Large intestine (tissue), 3 donors: ENCODE measurements around the gene ARHGAP22. TPM values are rescaled to one million over a fixed set of nuclear protein-coding genes. Genes with fewer than 3 reads are reported as not detected.
"Not testable (repeated sequence)": the region's sequence is repeated elsewhere in the genome, so short reads cannot be mapped to it uniquely, and the experiment has no call there.

Experiments
- DNase-seq, 2 donors: peaks; one replicate each; pipeline versions ENCODE4 v3.0.0 to v3.0.0-alpha.2; 2013
- H3K27ac ChIP-seq: one replicate; pipeline ENCODE4 v1.5.1; 2013; ENCODE audit warnings: low read length
- H3K27me3 ChIP-seq: 2 replicates; pipeline ENCODE4 v1.6.1; 2013; ENCODE audit warnings: low read length; ENCODE audit not compliant: control insufficient read depth, insufficient read depth
- H3K36me3 ChIP-seq: 2 replicates; pipeline ENCODE4 v1.6.1; 2013; ENCODE audit warnings: low read length; ENCODE audit not compliant: control insufficient read depth, insufficient read depth
- H3K4me1 ChIP-seq: one replicate; pipeline ENCODE4 v1.6.1; 2013; ENCODE audit warnings: low read length; ENCODE audit not compliant: control insufficient read depth, insufficient read depth
- H3K4me3 ChIP-seq: one replicate; pipeline ENCODE4 v1.5.1; 2013; ENCODE audit warnings: low read length
- H3K9me3 ChIP-seq: one replicate; pipeline ENCODE4 v1.6.1; 2013; ENCODE audit warnings: mild to moderate bottlenecking, low read depth, low read length, moderate library complexity; ENCODE audit not compliant: control insufficient read depth
- WGBS: methylation state at CpG from one replicate; pipeline ENCODE4 v1.1.5; 2013; ENCODE audit warnings: low lambda C conversion rate; ENCODE audit not compliant: insufficient coverage; 5-methylcytosine and 5-hydroxymethylcytosine counted together
- polyA plus RNA-seq: library from polyadenylated mRNA; unstranded; fragments of 120-200 nt; gene quantifications from one replicate; pipeline ENCODE4 v1.2.1, GENCODE V29; 2013

Gene ARHGAP22
- polyA plus RNA-seq, 1 donor = 2.7 TPM

DNA sequence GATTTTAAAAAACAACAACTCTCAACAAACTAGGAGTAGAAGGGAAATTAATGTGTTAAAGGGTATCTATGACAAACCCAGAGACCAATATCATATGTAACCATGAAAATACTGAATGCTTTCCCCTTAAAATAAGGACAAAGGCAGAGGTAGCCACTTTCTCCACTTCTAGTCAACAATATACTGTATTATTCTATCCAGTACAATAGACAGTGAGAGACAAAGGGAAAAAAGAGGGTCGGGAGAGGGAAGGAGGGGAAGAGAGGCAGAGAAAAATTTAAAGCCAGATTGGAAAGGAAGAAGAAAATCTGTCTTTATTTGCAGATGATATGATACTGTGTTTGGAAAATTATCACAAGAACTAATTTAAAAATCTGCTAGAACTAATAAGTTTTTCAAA is 40.7 kb upstream of the ARHGAP22 start:
- Histone ChIP-seq H3K9me3 (no peaks in the 10 kb centered on the region), H3K4me1 (no peaks in the 10 kb centered on the region), H3K27me3 (peaks cover 3% of the 10 kb centered on the region), H3K27ac (no peak overlapping the region), H3K36me3 (no peaks in the 10 kb centered on the region), H3K4me3 (no peak overlapping the region)
- DNase-seq = no peak
- WGBS = 80% methylated on average over 1 of the region's 1 CpG

DNA sequence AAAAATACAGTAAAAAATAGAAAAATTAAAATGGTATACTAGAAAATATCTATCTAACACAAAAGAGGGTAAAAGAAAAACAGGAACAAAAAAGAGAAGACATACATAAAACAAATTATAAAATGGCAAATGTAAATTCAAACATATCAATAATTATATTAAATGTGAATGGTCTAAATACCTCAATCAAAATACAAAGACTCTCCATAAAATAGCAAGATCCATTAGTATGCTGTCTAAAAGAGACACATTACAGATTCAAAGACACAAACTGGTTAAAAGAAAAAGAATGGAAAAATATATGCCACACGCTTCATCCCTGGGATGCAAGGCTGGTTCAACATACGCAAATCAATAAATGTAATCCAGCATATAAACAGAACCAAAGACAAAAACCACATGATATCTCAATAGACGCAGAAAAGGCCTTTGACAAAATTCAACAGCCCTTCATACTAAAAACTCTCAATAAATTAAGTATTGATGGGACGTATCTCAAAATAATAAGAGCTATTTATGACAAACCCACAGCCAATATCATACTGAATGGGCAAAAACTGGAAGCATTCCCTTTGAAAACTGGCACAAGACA is 36.3 kb upstream of the ARHGAP22 start:
- H3K27ac ChIP-seq, H3K4me3 ChIP-seq: not testable (repeated sequence)
- WGBS = no CpG with 5 or more reads among the region's 4 CpGs

DNA sequence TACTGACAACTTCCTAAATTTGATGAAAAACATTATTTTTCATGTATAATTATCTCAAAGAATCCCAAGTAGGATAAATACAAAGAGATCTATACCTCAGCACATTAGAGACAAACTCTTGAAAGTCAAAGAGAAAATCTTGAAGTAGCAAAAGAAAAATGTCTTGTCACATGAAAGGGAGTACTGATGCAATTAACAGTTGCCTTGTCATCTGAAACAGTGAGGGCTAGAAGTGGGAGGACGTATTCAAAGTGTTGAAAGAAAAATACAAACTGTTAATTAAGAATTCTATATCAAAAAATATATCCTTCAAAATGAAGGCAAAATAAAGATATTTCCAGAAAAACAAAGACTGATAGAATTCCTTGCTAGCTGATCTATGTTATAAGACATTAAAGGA is 35.5 kb upstream of the ARHGAP22 start:
- WGBS = 80% methylated on average over 1 of the region's 1 CpG
- no peak overlapping the region for H3K27ac ChIP-seq

More for the DNA sequence above, 36.3 kb upstream of the ARHGAP22 start:
- H3K27me3 ChIP-seq, H3K36me3 ChIP-seq, H3K4me1 ChIP-seq, H3K9me3 ChIP-seq, DNase-seq: not testable (repeated sequence)

DNA sequence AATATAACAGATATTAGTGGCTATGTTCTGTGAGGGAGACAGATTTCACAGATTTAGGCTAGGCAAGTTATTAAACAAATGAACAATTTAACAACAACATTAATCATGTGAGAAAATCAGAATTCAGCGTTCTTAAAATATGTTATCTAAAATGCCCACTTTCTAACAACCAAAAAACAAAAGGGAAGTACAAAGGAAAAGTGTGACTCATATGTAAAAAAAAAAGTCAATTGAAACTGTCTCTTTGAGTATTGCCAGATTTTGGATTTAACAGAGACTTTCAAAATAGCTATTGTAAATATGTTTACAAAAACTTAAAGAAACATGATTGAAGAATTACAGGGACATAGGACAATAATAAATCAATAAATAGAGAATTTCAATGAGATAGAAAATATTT is 34.8 kb upstream of the ARHGAP22 start:
- Histone ChIP-seq H3K27ac (no peak overlapping the region), H3K4me3 (no peak overlapping the region), H3K27me3 (no peaks in the 10 kb centered on the region), H3K4me1 (no peaks in the 10 kb centered on the region), H3K9me3 (no peaks in the 10 kb centered on the region), H3K36me3 (no peaks in the 10 kb centered on the region)
- 100% methylated on average over 1 of the region's 1 CpG for WGBS
- DNase-seq = no peak

More for the DNA sequence above, 35.5 kb upstream of the ARHGAP22 start:
- no peak for DNase-seq
- H3K27me3 ChIP-seq = no peaks in the 10 kb centered on the region
- no peaks in the 10 kb centered on the region for H3K36me3 ChIP-seq
- no peaks in the 10 kb centered on the region for H3K4me1 ChIP-seq
- H3K9me3 ChIP-seq = no peaks in the 10 kb centered on the region
- H3K4me3 ChIP-seq = no peak overlapping the region

DNA sequence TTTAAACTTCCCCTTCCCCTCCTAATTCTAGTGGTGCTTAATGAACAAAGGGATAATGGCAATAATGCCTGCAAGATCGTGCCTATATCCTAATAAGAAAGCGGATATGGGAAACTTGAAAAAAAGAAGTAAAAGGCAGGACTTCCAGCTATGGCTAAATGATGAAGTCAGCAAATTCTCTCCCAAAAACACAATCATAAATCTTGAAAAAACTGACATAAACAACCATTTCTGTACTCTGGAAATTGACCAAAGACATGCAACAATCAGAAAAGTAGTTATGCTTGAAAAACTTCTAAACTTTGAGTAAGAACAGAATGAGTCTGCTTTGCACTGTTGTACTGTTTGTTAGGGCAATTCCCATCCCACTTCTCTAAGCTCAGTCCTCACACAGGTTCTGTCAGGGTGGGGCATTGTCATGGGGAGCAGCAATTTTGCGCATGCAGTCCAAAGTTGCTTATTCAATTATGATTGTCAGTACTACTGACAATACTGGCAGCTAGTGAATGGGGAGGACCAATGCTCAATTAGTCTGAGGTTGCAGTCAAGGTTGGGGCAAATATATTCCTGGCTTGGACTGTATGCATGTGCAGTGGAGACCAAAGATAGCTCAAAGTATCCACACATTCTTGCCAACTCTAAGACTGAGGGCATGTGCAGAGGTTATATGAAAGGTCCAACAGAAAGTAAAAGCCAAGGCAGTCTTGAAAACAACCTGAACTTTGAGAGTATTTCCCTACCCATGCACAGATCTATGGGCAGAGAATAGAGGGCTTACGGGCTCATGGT is 34.1 kb upstream of the ARHGAP22 start:
- no peak overlapping the region for H3K4me3 ChIP-seq
- H3K36me3 ChIP-seq = no peaks in the 10 kb centered on the region
- H3K4me1 ChIP-seq = no peaks in the 10 kb centered on the region
- DNase-seq = no peak
- no peaks in the 10 kb centered on the region for H3K9me3 ChIP-seq
- WGBS = 86% methylated on average over 2 of the region's 4 CpGs
- no peaks in the 10 kb centered on the region for H3K27me3 ChIP-seq
- no peak overlapping the region for H3K27ac ChIP-seq

DNA sequence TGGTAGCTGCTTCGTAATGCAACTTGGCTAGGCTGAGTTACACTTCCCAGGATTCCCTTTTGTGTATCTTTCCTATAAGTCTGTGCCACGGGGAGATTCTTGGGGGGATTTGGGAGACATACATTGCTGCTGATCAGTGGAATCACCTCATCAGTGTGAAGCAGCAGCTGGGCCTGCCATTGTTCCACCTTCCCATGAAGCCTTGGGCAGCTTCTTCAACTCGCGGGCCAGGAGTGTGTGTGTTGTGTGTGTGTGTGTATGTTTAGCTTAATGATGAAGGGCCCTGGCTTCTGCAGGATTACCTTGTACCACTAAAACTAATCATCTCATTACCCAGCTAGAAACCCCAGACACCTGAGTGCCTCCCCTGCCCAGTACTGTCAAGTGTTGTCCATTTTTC is 33.3 kb upstream of the ARHGAP22 start:
- no peaks in the 10 kb centered on the region for H3K4me1 ChIP-seq
- WGBS = no CpG with 5 or more reads among the region's 4 CpGs
- no peak overlapping the region for H3K27ac ChIP-seq

DNA sequence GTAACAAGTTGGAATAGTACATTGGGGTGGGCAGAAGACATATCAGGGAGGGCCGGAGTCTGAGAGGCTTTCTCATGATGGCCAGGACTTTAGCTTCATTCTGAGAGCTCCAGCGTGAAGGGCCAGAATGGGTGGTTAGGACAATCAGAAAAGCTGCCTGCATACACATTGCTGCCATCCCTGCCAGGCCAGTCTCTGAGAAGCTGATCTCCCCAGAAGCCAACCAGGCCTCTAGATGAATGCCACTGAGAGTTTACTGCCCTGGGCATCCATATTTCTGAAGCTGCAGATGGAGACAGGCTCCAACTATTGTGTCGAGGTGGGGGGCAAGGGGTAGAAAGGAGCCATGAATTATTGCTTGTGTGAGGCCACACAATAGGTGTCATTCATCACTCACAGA is 32.0 kb upstream of the ARHGAP22 start:
- Histone ChIP-seq H3K27me3 (no peaks in the 10 kb centered on the region), H3K4me1 (no peaks in the 10 kb centered on the region), H3K36me3 (no peaks in the 10 kb centered on the region), H3K27ac (no peak overlapping the region), H3K9me3 (no peaks in the 10 kb centered on the region), H3K4me3 (no peak overlapping the region)
- no CpG with 5 or more reads among the region's 3 CpGs for WGBS
- DNase-seq = no peak

More for the DNA sequence above, 33.3 kb upstream of the ARHGAP22 start:
- no peak for DNase-seq
- Histone ChIP-seq H3K27me3 (no peaks in the 10 kb centered on the region), H3K4me3 (no peak overlapping the region), H3K9me3 (no peaks in the 10 kb centered on the region), H3K36me3 (no peaks in the 10 kb centered on the region)

DNA sequence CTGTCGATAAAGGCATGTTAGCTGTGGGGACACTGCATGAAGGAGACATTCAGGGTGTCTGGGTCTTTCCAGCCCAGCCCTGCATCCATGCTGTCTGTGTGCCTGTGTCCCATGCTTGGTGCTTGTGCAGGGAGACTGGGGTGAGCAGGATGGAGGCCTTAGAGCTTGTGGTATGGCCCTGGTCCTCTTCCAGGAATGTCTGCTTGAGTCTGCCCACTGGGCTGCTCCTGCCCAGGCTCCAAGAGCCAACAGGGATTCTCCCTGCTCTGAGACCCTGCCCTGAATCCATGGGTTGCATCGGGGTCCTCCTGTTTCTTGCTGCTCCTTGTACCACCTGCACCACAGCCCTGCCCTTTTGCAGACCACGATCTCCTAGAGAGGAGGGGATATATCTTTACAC is 31.4 kb upstream of the ARHGAP22 start:
- H3K4me1 ChIP-seq = no peaks in the 10 kb centered on the region
- H3K36me3 ChIP-seq = no peaks in the 10 kb centered on the region
- H3K27ac ChIP-seq = no peak overlapping the region
- no peak for DNase-seq
- H3K27me3 ChIP-seq = no peaks in the 10 kb centered on the region
- H3K4me3 ChIP-seq = no peak overlapping the region
- no CpG with 5 or more reads among the region's 3 CpGs for WGBS
- H3K9me3 ChIP-seq = no peaks in the 10 kb centered on the region

DNA sequence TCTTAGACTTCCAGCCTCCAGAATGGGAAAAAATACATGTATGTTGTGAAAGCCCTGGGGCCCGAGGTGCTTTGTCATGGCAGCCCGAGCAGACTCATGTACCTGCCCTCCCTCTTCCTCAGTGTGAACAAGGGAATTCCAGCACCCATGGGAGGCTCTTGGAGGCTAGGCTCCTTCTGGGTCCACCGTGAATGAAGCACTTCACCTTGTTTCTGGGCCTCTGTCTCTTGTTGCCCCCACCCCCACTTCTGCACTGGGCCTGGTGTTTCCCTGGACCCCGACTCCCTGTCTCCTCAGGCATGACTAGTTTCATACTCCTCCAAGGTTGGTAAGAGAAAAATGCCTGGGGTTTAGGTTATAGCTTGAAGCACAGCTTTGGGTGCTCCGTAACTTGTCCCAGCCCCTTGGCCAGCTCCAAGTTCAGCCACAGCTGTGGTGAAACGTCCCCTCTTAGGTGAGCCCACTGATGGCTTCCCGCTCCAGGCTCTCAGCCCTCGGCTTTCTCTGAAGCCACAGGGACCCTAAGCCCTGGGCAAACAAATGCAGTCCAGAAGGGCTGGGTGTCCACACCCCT is 30.2 kb upstream of the ARHGAP22 start:
- no peaks in the 10 kb centered on the region for H3K4me1 ChIP-seq
- no peak overlapping the region for H3K27ac ChIP-seq
- no peaks in the 10 kb centered on the region for H3K27me3 ChIP-seq
- H3K4me3 ChIP-seq = no peak overlapping the region
- no peaks in the 10 kb centered on the region for H3K36me3 ChIP-seq
- no peak for DNase-seq
- WGBS = no CpG with 5 or more reads among the region's 8 CpGs
- H3K9me3 ChIP-seq = no peaks in the 10 kb centered on the region

DNA sequence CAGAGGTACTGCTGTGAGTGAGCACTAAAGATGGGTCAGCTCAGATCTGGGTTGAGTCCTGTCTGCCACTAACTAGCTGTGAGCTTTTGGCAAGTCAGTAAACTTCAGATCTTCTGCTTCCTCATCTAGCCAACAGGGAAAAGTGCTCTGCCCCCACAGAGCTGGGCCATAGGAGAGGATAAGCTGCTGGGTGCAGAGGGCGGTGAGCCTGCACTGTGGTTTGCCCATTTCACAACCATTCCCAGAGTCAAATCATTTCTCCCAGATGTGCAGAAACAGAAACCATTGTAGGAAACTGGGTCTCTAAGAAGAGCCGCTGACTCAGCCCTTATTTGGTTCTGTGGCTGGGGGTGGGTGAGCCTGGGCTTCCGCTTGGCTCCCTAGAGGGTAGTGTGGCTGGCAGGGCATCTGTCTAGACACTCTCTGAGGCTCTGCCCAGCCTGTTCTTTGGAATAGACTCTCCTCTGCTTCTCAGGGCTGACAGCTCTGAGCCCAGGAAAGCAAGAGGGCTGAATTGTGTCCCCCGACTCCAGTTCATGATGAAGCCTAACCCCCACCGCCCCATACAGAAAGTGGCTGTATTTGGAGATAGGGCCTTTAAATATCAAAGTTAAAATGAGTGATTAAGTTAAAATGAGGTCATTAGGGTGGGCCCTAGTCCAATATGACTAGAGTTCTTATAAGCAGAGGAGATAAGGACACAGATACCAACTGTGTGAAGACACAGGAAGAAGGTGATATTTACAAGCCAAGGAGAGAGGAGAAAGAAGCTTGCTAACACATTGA is 29.5 kb upstream of the ARHGAP22 start:
- no CpG with 5 or more reads among the region's 5 CpGs for WGBS
- Histone ChIP-seq H3K4me1 (no peaks in the 10 kb centered on the region), H3K27ac (no peak overlapping the region), H3K4me3 (no peak overlapping the region), H3K9me3 (no peaks in the 10 kb centered on the region), H3K36me3 (no peaks in the 10 kb centered on the region), H3K27me3 (no peaks in the 10 kb centered on the region)
- DNase-seq = no peak
